Neural cell (in vitro differentiated cells): ENCODE results near the gene GALNT2. TPM values are rescaled to one million over a fixed set of nuclear protein-coding genes. Genes with fewer than 3 reads are reported as not detected.

Source experiments
- H2AFZ ChIP-seq: fragments of 200-600, 300-800 bp; sonication (generic), shearing (Covaris generic); 2 replicates; pipeline ENCODE4 v1.6.0; 2014; ENCODE audit warnings: low read depth, mild to moderate bottlenecking, antibody characterized with exemption, low read length, moderate library complexity
- H3F3A ChIP-seq: fragments of 200-600 bp; shearing (Covaris generic); 2 replicates; pipeline ENCODE4 v1.6.1; 2016; ENCODE audit warnings: mild to moderate bottlenecking, moderate library complexity, mixed read lengths, antibody characterized with exemption, low read length; ENCODE audit not compliant: insufficient read depth, poor library complexity, severe bottlenecking
- H3K27ac ChIP-seq: fragments of 200-600, 300-800 bp; sonication (generic), shearing (Covaris generic); 2 replicates; pipeline ENCODE4 v1.5.1; 2014; ENCODE audit warnings: mild to moderate bottlenecking, low read length, moderate library complexity
- H3K27me3 ChIP-seq: fragments of 300-800, 200-600 bp; sonication (generic), shearing (Covaris generic); 2 replicates; pipeline ENCODE4 v1.6.0; 2014; ENCODE audit warnings: mild to moderate bottlenecking, low read depth, low read length, moderate library complexity; ENCODE audit not compliant: insufficient read depth
- H3K36me3 ChIP-seq: fragments of 300-800, 200-600 bp; sonication (generic), shearing (Covaris generic); 2 replicates; pipeline ENCODE4 v1.5.1; 2014; ENCODE audit warnings: mild to moderate bottlenecking, antibody characterized with exemption, low read length, moderate library complexity; ENCODE audit not compliant: insufficient read depth
- H3K4me2 ChIP-seq: fragments of 300-800, 200-600 bp; sonication (generic), shearing (Covaris generic); 2 replicates; pipeline ENCODE4 v1.6.0; 2014; ENCODE audit warnings: mild to moderate bottlenecking, low read length
- H3K4me3 ChIP-seq: fragments of 300-800, 200-600 bp; sonication (generic), shearing (Covaris generic); 2 replicates; pipeline ENCODE4 v1.5.1; 2014; ENCODE audit warnings: mild to moderate bottlenecking, low read length, moderate library complexity
- H3K79me2 ChIP-seq: fragments of 200-600 bp; shearing (Covaris generic); replicated peaks from 2 replicates; pipeline ENCODE4 v1.6.0; 2014; ENCODE audit warnings: mild to moderate bottlenecking, low read length, moderate library complexity; ENCODE audit not compliant: insufficient read depth
- H3K9ac ChIP-seq: fragments of 300-800, 200-600 bp; sonication (generic), shearing (Covaris generic); 2 replicates; pipeline ENCODE4 v1.6.1; 2016; ENCODE audit warnings: mild to moderate bottlenecking, low read length, mixed read lengths
- H3K9me2 ChIP-seq: fragments of 200-600 bp; shearing (Covaris generic); 2 replicates; pipeline ENCODE4 v1.6.1; 2016; ENCODE audit warnings: mild to moderate bottlenecking, low read length, mixed read lengths; ENCODE audit not compliant: insufficient read depth
- H3K9me3 ChIP-seq: fragments of 200-600, 300-800 bp; sonication (generic), shearing (Covaris generic); 2 replicates; pipeline ENCODE4 v1.6.1; 2016; ENCODE audit warnings: mild to moderate bottlenecking, mixed run types, low read length, moderate library complexity, mixed read lengths
- H4K20me1 ChIP-seq: fragments of 200-600 bp; shearing (Covaris generic); 2 replicates; pipeline ENCODE4 v1.6.1; 2016; ENCODE audit warnings: mild to moderate bottlenecking, mixed run types; ENCODE audit not compliant: insufficient read depth
- EZH2 ChIP-seq: fragments of 200-600, 300-800 bp; shearing (Covaris generic), sonication (generic); IDR thresholded peaks from 2 replicates; pipeline ENCODE4 v1.6.1; 2014; ENCODE audit warnings: antibody characterized with exemption, low read length, borderline replicate concordance, mild to moderate bottlenecking; ENCODE audit not compliant: insufficient read depth, poor library complexity, severe bottlenecking
- MXI1 ChIP-seq: fragments of 450-650 bp; conservative IDR thresholded peaks from 2 replicates; pipeline ENCODE4 v1.6.1; 2014; ENCODE audit warnings: antibody characterized with exemption, mild to moderate bottlenecking; ENCODE audit not compliant: poor library complexity, severe bottlenecking
- POLR2AphosphoS5 ChIP-seq: IDR thresholded peaks from 2 replicates; pipeline ENCODE4 v1.6.1; 2012
- SMC3 ChIP-seq: fragments of 450-650 bp; conservative IDR thresholded peaks from 2 replicates; pipeline ENCODE4 v1.6.1; 2014; ENCODE audit warnings: antibody characterized with exemption, mild to moderate bottlenecking, moderate library complexity; ENCODE audit not compliant: poor library complexity
- TAF1 ChIP-seq: IDR thresholded peaks from 2 replicates; pipeline ENCODE4 v1.6.1; 2012; ENCODE audit warnings: low read depth
- polyA plus RNA-seq: library from polyadenylated mRNA; depleted of rRNA; stranded (reverse); fragments of >200 nt; gene quantifications from 2 replicates; pipeline ENCODE4 v1.2.3, GENCODE V29; 2014
- TF ChIP-seq, protein P1 (sequence below): IDR thresholded peaks from 2 replicates; pipeline ENCODE4 v1.6.1; 2012; ENCODE audit warnings: borderline replicate concordance
- TF ChIP-seq, protein P2 (sequence below): fragments of 450-650 bp; IDR thresholded peaks from 2 replicates; pipeline ENCODE4 v1.5.1; 2014; ENCODE audit warnings: antibody characterized with exemption, mild to moderate bottlenecking, moderate library complexity; ENCODE audit not compliant: poor library complexity, severe bottlenecking

GALNT2 gene
- polyA plus RNA-seq, 1 donor from 2014 or later: 38.8 TPM

DNA sequence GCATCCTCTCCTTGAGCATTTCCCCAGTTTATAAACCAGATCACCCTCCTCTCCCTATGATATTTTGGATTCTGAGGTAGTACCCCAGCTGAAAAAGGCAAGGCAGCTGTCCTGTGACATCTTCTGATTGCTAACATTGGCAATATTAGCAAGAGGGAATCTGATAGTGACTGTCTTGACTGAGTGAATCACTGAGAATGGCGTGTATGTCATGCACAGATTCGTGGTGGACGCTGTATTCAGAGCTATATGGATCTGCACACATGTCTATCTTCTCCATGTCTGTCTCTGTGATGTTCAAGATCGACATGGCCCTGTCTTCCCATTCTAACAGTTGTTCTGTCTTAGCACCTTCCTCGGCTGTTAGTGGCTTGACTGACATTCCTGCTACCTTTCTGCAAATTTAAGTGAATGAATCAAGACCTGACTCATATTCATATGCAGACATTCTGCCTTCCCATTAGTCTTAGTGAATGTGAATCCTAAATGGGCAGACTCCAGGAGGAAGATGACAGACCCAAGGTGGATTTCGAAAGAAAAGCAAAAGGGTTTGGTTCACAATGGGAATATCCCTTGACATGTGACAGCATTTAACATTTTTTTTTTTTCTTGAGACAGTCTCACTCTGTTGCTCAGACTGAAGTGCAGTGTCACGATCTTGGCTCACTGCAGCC lies 261.4 kb downstream of the GALNT2 start:
- Histone ChIP-seq H2AFZ (no peak overlapping the region), H3K9me2 (no peaks in the 10 kb centered on the region), H4K20me1 (no peaks in the 10 kb centered on the region), H3K4me3 (no peak overlapping the region), H3K9ac (no peak overlapping the region), H3K9me3 (no peaks in the 10 kb centered on the region), H3K27ac (no peak overlapping the region), H3K27me3 (no peaks in the 10 kb centered on the region), H3K79me2 (no peaks in the 10 kb centered on the region), H3F3A (no peaks in the 10 kb centered on the region), H3K4me2 (no peak overlapping the region), H3K36me3 (no peaks in the 10 kb centered on the region)
- TF ChIP-seq SMC3: no peak
- TF ChIP-seq EZH2: no peak
- TF ChIP-seq TAF1: no peak

DNA sequence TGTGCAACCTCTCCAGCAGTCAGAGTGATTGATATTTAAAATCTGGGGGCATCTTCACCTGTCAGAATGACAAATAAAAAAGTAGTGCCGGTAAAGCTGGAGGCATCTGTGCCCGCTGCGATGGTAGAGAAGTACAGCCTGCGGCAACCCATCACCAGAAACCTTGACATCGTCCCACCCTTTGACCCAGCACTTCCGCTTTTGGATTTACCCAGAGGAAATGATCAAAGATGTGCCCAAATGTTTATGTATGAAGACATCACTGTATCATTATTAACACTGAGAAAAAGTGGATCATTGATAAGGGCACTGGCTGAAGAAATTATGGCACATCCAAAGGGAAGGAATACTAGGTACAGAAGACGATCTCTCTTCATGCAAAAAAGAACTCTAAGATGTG lies 263.1 kb downstream of the GALNT2 start:
- Histone ChIP-seq H3K9ac (no peak overlapping the region), H4K20me1 (no peaks in the 10 kb centered on the region), H2AFZ (no peak overlapping the region), H3K4me3 (no peak overlapping the region), H3K9me3 (no peaks in the 10 kb centered on the region), H3K27me3 (no peaks in the 10 kb centered on the region), H3K9me2 (no peaks in the 10 kb centered on the region), H3K27ac (no peak overlapping the region), H3K4me2 (no peak overlapping the region), H3K36me3 (no peaks in the 10 kb centered on the region), H3F3A (no peaks in the 10 kb centered on the region), H3K79me2 (no peaks in the 10 kb centered on the region)
- TF ChIP-seq, protein P1, sequence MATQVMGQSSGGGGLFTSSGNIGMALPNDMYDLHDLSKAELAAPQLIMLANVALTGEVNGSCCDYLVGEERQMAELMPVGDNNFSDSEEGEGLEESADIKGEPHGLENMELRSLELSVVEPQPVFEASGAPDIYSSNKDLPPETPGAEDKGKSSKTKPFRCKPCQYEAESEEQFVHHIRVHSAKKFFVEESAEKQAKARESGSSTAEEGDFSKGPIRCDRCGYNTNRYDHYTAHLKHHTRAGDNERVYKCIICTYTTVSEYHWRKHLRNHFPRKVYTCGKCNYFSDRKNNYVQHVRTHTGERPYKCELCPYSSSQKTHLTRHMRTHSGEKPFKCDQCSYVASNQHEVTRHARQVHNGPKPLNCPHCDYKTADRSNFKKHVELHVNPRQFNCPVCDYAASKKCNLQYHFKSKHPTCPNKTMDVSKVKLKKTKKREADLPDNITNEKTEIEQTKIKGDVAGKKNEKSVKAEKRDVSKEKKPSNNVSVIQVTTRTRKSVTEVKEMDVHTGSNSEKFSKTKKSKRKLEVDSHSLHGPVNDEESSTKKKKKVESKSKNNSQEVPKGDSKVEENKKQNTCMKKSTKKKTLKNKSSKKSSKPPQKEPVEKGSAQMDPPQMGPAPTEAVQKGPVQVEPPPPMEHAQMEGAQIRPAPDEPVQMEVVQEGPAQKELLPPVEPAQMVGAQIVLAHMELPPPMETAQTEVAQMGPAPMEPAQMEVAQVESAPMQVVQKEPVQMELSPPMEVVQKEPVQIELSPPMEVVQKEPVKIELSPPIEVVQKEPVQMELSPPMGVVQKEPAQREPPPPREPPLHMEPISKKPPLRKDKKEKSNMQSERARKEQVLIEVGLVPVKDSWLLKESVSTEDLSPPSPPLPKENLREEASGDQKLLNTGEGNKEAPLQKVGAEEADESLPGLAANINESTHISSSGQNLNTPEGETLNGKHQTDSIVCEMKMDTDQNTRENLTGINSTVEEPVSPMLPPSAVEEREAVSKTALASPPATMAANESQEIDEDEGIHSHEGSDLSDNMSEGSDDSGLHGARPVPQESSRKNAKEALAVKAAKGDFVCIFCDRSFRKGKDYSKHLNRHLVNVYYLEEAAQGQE: no peak
- TF ChIP-seq MXI1 (no peak), POLR2AphosphoS5 (no peak), SMC3 (no peak), TAF1 (no peak)
- TF ChIP-seq, protein P2, sequence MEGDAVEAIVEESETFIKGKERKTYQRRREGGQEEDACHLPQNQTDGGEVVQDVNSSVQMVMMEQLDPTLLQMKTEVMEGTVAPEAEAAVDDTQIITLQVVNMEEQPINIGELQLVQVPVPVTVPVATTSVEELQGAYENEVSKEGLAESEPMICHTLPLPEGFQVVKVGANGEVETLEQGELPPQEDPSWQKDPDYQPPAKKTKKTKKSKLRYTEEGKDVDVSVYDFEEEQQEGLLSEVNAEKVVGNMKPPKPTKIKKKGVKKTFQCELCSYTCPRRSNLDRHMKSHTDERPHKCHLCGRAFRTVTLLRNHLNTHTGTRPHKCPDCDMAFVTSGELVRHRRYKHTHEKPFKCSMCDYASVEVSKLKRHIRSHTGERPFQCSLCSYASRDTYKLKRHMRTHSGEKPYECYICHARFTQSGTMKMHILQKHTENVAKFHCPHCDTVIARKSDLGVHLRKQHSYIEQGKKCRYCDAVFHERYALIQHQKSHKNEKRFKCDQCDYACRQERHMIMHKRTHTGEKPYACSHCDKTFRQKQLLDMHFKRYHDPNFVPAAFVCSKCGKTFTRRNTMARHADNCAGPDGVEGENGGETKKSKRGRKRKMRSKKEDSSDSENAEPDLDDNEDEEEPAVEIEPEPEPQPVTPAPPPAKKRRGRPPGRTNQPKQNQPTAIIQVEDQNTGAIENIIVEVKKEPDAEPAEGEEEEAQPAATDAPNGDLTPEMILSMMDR: no peak
